Activated B cell treated with CpG ODN at 0.5 μM for 24 hours (primary cell): ENCODE measurements around the gene PIEZO1. TPM values are rescaled to one million over a fixed set of nuclear protein-coding genes. Genes with fewer than 3 reads are reported as not detected.

Experiments
- ATAC-seq: fragments of 200-7000 bp; cut with Tn5 transposase; one replicate; pipeline ENCODE4 v1.10.0; 2021; ENCODE audit warnings: low read depth, mild to moderate bottlenecking, moderate library complexity
- CTCF ChIA-PET: fragments of 350-600 bp; sonication (Branson Sonifier 250); formaldehyde crosslinking; loops from one replicate; lab custom pipeline; 2021; ENCODE audit warnings: antibody characterized with exemption; lab: Charles Lee
- POLR2A ChIA-PET: fragments of 350-600 bp; sonication (Branson Sonifier 250); formaldehyde crosslinking; loops from one replicate; lab custom pipeline; 2021; ENCODE audit warnings: antibody characterized with exemption; lab: Charles Lee
- DNase-seq: peaks from one replicate; pipeline ENCODE4 v3.0.0; 2022
- H3K27ac Mint-ChIP-seq: one replicate; pipeline ENCODE4 v1.8.0; 2020; ENCODE audit warnings: mixed read lengths
- H3K27me3 Mint-ChIP-seq: one replicate; pipeline ENCODE4 v1.8.0; 2021; ENCODE audit warnings: mixed read lengths
- H3K36me3 Mint-ChIP-seq: one replicate; pipeline ENCODE4 v1.8.0; 2021; ENCODE audit warnings: low read depth, mixed read lengths
- H3K4me1 Mint-ChIP-seq: one replicate; pipeline ENCODE4 v1.8.0; 2021; ENCODE audit warnings: mixed read lengths
- H3K4me3 Mint-ChIP-seq: one replicate; pipeline ENCODE4 v1.8.0; 2020; ENCODE audit warnings: mild to moderate bottlenecking, mixed read lengths
- H3K9me3 Mint-ChIP-seq: one replicate; pipeline ENCODE4 v1.8.0; 2020; ENCODE audit warnings: mixed read lengths
- intact Hi-C: fragments of 100-400 bp; cut with micrococcal nuclease; formaldehyde crosslinking; loops from one replicate; pipeline ENCODE4 v1.15.1; 2024
- total RNA-seq: library from RNA; stranded (reverse); gene quantifications from 2 replicates; pipeline ENCODE4 v1.2.3, GENCODE V29; 2022
- TF ChIP-seq, protein P1 (sequence below): fragments of 200-600 bp; IDR thresholded peaks from one replicate; pipeline ENCODE4 v1.8.0; 2022; ENCODE audit warnings: antibody characterized with exemption, mild to moderate bottlenecking

The PIEZO1 gene
- total RNA-seq, 1 donor from 2014 or later, result 85.9 TPM

DNA sequence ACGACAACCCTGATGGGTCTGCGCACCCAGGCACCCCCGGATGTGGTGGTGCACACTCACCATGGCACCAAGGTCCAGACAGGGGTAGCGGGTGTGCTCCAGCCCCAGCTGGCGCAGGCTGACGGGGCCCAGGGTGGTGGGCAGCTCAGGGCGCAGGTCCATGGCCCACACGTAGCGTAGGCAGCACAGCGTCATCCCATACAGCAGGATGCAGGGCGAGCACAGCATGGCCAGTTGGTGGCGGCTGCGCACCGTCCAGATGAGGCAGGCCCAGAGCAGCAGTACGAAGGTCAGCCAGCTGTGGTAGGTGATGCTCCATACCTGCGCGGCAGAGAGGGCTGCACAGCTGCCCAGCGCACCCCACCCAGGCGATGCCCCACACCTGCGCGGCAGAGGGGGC is 48.9 kb downstream of the PIEZO1 start:
- TF ChIP-seq, protein P1, sequence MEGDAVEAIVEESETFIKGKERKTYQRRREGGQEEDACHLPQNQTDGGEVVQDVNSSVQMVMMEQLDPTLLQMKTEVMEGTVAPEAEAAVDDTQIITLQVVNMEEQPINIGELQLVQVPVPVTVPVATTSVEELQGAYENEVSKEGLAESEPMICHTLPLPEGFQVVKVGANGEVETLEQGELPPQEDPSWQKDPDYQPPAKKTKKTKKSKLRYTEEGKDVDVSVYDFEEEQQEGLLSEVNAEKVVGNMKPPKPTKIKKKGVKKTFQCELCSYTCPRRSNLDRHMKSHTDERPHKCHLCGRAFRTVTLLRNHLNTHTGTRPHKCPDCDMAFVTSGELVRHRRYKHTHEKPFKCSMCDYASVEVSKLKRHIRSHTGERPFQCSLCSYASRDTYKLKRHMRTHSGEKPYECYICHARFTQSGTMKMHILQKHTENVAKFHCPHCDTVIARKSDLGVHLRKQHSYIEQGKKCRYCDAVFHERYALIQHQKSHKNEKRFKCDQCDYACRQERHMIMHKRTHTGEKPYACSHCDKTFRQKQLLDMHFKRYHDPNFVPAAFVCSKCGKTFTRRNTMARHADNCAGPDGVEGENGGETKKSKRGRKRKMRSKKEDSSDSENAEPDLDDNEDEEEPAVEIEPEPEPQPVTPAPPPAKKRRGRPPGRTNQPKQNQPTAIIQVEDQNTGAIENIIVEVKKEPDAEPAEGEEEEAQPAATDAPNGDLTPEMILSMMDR, result no peak
- ATAC-seq, result no peak
- DNase-seq, result no peak
- Mint-ChIP-seq H3K27me3 (no peaks in the 10 kb centered on the region), H3K9me3 (no peaks in the 10 kb centered on the region), H3K27ac (no peak overlapping the region), H3K4me1 (peaks cover 5% of the 10 kb centered on the region), H3K4me3 (no peak overlapping the region), H3K36me3 (peaks cover 31% of the 10 kb centered on the region)
- ChIA-PET POLR2A (no interaction called here), CTCF (interaction anchor here (1.8 to 3.1 kb wide), 3 partner anchors 11 to 50 kb away, joined by 6 to 56 read pairs (median 33); partner anchors contain the start of gene PIEZO1)
- intact Hi-C loops, result loop anchor here (5.0 kb wide), 2 partner anchors 34 to 201 kb away; no protein-coding TSS in a partner anchor

DNA sequence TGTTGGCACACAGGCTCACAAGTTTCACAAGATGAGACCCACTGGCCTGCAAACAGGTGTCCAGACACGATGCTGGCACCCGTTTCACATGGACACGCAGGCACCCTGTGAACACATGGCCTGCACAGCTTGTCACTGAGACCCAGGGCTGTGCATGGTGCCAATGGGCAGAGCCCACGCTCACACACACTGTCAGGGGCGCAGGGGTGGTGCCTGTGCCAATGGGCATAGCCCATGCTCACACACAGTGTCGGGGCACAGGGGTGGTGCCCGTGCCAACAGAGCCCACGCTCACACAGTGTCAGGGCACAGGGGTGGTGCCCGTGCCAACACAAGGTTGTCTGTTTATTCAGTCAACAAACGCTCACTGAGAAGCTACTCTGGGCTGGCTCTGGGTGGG is 49.4 kb downstream of the PIEZO1 start:
- CTCF ChIA-PET, result interaction anchor here (2.4 to 3.1 kb wide), 2 partner anchors 11 to 50 kb away, joined by 33 to 56 read pairs; partner anchors contain the start of gene PIEZO1

DNA sequence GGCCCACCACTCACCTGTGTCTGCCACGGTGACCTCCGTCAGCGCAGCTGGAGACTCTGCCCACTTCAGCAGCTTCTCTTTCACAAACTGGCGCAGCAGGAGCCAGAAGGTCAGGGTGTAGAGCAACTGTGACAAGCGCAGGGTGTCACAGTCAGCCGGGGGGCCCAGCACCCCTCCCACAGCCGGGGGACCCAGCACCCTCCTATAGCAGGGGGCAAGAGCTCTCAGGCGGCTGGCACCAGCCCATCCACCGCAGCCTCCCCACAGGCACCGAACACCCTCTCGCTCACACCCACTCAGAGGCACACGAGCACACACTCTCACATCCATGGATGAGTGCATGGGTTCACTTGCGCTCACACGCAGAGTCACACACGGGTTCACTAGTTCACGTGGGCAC is 49.9 kb downstream of the PIEZO1 start:
- intact Hi-C loops, result loop anchor here (5.0 kb wide), 2 partner anchors 33 to 202 kb away; no protein-coding TSS in a partner anchor

More for the DNA sequence above, 49.4 kb downstream of the PIEZO1 start:
- intact Hi-C loops, result loop anchor here (5.0 kb wide), 2 partner anchors 33 to 202 kb away; no protein-coding TSS in a partner anchor
- TF ChIP-seq, protein P1, result no peak
- no peak for DNase-seq
- H3K4me1 Mint-ChIP-seq, result peaks cover 5% of the 10 kb centered on the region
- peaks cover 31% of the 10 kb centered on the region for H3K36me3 Mint-ChIP-seq
- no peak overlapping the region for H3K27ac Mint-ChIP-seq
- no peak overlapping the region for H3K4me3 Mint-ChIP-seq
- H3K9me3 Mint-ChIP-seq, result no peaks in the 10 kb centered on the region
- no peaks in the 10 kb centered on the region for H3K27me3 Mint-ChIP-seq
- no peak for ATAC-seq
- POLR2A ChIA-PET, result no interaction called here

DNA sequence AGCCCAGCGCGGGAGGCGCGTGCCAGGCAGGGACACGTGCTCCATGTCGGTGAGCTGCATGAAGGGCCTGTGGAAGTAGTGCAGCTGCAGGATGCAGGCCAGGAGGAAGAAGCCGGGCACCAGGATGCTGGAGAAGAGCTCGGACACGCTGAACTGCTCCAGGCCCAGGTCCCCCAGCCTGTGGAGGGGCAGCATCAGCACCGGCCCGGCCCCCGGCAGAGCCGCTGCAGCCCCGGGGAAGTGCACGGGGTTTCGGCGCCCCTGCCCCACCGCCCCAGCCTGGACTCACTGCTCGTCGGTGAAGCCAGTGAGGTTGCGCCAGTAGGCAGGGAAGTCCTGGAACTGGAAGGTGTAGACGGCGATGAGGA is 50.7 kb downstream of the PIEZO1 start:
- Mint-ChIP-seq H3K4me1 (peaks cover 5% of the 10 kb centered on the region), H3K4me3 (no peak overlapping the region), H3K9me3 (no peaks in the 10 kb centered on the region), H3K36me3 (peaks cover 33% of the 10 kb centered on the region), H3K27ac (no peak overlapping the region), H3K27me3 (no peaks in the 10 kb centered on the region)
- ChIA-PET CTCF (interaction anchor here (1.5 kb wide), 1 partner anchor 482 kb away, joined by 3 read pairs; no protein-coding TSS in a partner anchor), POLR2A (no interaction called here)
- intact Hi-C loops, result no loop called here
- DNase-seq (no peak), ATAC-seq (no peak)
- TF ChIP-seq, protein P1, result no peak

More for the DNA sequence above, 49.9 kb downstream of the PIEZO1 start:
- Mint-ChIP-seq H3K27ac (no peak overlapping the region), H3K36me3 (peaks cover 30% of the 10 kb centered on the region), H3K27me3 (no peaks in the 10 kb centered on the region), H3K4me3 (no peak overlapping the region), H3K9me3 (no peaks in the 10 kb centered on the region), H3K4me1 (peaks cover 5% of the 10 kb centered on the region)
- ATAC-seq (no peak), DNase-seq (no peak)
- POLR2A ChIA-PET, result no interaction called here
- TF ChIP-seq, protein P1, result no peak
- CTCF ChIA-PET, result interaction anchor here (3.1 kb wide), 1 partner anchor 51 kb away, joined by 56 read pairs; the partner anchor contains the start of gene PIEZO1

DNA sequence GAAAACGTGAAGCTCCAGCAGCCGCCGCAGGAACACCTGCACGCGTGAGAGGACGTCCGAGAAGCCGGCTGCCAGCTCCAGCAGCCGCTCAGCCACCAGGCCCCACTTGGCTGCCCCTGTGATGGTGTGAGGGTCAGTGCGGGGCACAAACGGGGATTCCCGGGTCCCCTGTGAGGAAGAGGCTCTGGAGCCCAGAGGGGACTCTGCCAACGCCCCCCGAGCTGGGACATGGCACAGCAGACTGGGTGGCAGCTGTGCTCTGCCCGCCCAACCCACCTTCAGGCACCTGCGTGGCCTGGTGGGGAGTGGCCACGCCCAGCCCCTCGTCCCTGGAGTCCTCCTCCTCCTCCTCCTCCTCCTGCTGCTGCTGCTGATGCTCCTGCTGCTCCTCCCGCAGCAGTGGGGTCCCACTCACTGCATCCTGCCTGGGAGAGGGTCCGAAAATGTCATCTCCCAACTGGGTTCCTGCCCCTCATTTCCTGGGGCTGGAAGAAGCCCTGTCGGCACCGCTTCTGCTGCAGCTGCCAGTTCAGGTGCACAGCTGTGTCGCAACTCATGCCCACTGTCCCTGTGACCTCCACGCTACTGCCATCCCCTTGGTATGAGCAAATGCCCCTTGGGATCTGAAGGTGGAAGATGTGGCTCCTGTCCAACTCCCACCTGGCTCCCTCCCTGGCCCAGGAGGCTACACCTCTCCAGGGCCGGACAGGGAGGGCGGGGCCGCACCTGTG is 51.2 kb downstream of the PIEZO1 start:
- no peak for ATAC-seq
- Mint-ChIP-seq H3K27me3 (no peaks in the 10 kb centered on the region), H3K4me1 (peaks cover 4% of the 10 kb centered on the region), H3K4me3 (no peak overlapping the region), H3K9me3 (no peaks in the 10 kb centered on the region), H3K36me3 (peaks cover 32% of the 10 kb centered on the region), H3K27ac (no peak overlapping the region)
- TF ChIP-seq, protein P1, result no peak
- ChIA-PET CTCF (interaction anchor here (0.7 to 1.5 kb wide), 3 partner anchors 79 to 482 kb away, joined by 3 read pairs; no protein-coding TSS in a partner anchor), POLR2A (no interaction called here)
- intact Hi-C loops, result no loop called here
- no peak for DNase-seq
